OCI-LY7 (cell line): ENCODE data around the gene MYO16. TPM values are rescaled to one million over a fixed set of nuclear protein-coding genes. Genes with fewer than 3 reads are reported as not detected.

Source experiments
- BruUV-seq: library from RNA; stranded (reverse); fragments of 400-500 nt; replicated peaks from 2 replicates; lab custom pipeline; 2021; lab: Mats Ljungman, UMichigan
- CTCF ChIA-PET: fragments of 300-600 bp; sonication (Branson Sonifier 250); formaldehyde crosslinking; loops from one replicate; lab custom pipeline; 2022; ENCODE audit warnings: antibody characterized with exemption; ENCODE audit not compliant: unreplicated experiment; lab: Charles Lee
- POLR2A ChIA-PET: fragments of 300-600 bp; sonication (Branson Sonifier 250); formaldehyde crosslinking; loops from one replicate; lab custom pipeline; 2022; ENCODE audit warnings: antibody characterized with exemption; lab: Charles Lee
- DNase-seq: peaks from one replicate; pipeline ENCODE4 v3.0.0-alpha.2; 2015; ENCODE audit warnings: low spot score
- H2AFZ ChIP-seq: fragments of 200-600 bp; sonication (generic), shearing (Covaris generic); 2 replicates; pipeline ENCODE4 v1.6.1; 2014; ENCODE audit warnings: mild to moderate bottlenecking, antibody characterized with exemption, low read length, moderate library complexity
- H3K27ac ChIP-seq: fragments of 200-600 bp; sonication (generic); 2 replicates; pipeline ENCODE4 v1.5.1; 2014; ENCODE audit warnings: mixed run types, low read depth, mild to moderate bottlenecking, moderate library complexity, low read length, inconsistent platforms; ENCODE audit not compliant: poor library complexity, severe bottlenecking
- H3K36me3 ChIP-seq: fragments of 200-600 bp; sonication (generic); 2 replicates; pipeline ENCODE4 v1.6.1; 2014; ENCODE audit warnings: mild to moderate bottlenecking, antibody characterized with exemption, low read length, moderate library complexity, mixed read lengths; ENCODE audit not compliant: insufficient read depth
- H3K4me1 ChIP-seq: fragments of 200-600 bp; sonication (generic); 2 replicates; pipeline ENCODE4 v1.5.1; 2014; ENCODE audit warnings: mild to moderate bottlenecking, low read length; ENCODE audit not compliant: insufficient read depth, poor library complexity, severe bottlenecking
- H3K4me2 ChIP-seq: fragments of 200-600 bp; sonication (generic); 2 replicates; pipeline ENCODE4 v1.6.1; 2014; ENCODE audit warnings: mild to moderate bottlenecking, low read length
- H3K4me3 ChIP-seq: fragments of 200-600 bp; sonication (generic); 2 replicates; pipeline ENCODE4 v1.5.1; 2014; ENCODE audit warnings: mild to moderate bottlenecking, low read depth, low read length; ENCODE audit not compliant: poor library complexity, severe bottlenecking
- H3K79me2 ChIP-seq: fragments of 200-600 bp; sonication (generic); 2 replicates; pipeline ENCODE4 v1.6.1; 2016; ENCODE audit warnings: low read depth, mild to moderate bottlenecking, low read length, moderate library complexity, mixed read lengths; ENCODE audit not compliant: insufficient read depth
- H3K9me2 ChIP-seq: fragments of 200-600 bp; sonication (generic); 2 replicates; pipeline ENCODE4 v1.6.1; 2016; ENCODE audit warnings: mild to moderate bottlenecking, low read length, mixed read lengths; ENCODE audit not compliant: insufficient read depth
- H3K9me3 ChIP-seq: fragments of 200-600 bp; sonication (generic); 2 replicates; pipeline ENCODE4 v1.6.1; 2014; ENCODE audit warnings: mild to moderate bottlenecking, mixed run types, low read length, mixed read lengths
- H4K20me1 ChIP-seq: fragments of 200-600 bp; sonication (generic); 2 replicates; pipeline ENCODE4 v1.6.1; 2014; ENCODE audit warnings: mild to moderate bottlenecking, antibody characterized with exemption, low read length, moderate library complexity, mixed read lengths; ENCODE audit not compliant: insufficient read depth
- EZH2phosphoT487 ChIP-seq: fragments of 200-600 bp; sonication (generic); IDR thresholded peaks from 2 replicates; pipeline ENCODE4 v1.6.1; 2018; ENCODE audit warnings: low read depth, borderline replicate concordance, mild to moderate bottlenecking, mixed run types, antibody characterized with exemption, low read length, moderate library complexity, mixed read lengths
- intact Hi-C: fragments of 100-400 bp; cut with micrococcal nuclease; formaldehyde crosslinking; loops from one replicate; pipeline ENCODE4 v1.10.0; 2022; ENCODE audit not compliant: unreplicated experiment
- total RNA-seq, 2 experiments: library from RNA; depleted of rRNA in 1 of 2; stranded (reverse); fragments of >200 nt in 1 of 2; shearing (Covaris generic) in 1 of 2; gene quantifications; 2 replicates each; pipeline ENCODE4 v1.2.3, GENCODE V29; 2014 to 2022
- TF ChIP-seq, protein P1 (sequence below): fragments of 200-600 bp; sonication (generic); conservative IDR thresholded peaks from 2 replicates; pipeline ENCODE4 v1.5.1; 2014; ENCODE audit warnings: mild to moderate bottlenecking, antibody characterized with exemption, low read length, moderate library complexity, mixed read lengths

The MYO16 gene
- total RNA-seq, 2 experiments from 2014 or later = 0.06 TPM; not detected in 1

DNA sequence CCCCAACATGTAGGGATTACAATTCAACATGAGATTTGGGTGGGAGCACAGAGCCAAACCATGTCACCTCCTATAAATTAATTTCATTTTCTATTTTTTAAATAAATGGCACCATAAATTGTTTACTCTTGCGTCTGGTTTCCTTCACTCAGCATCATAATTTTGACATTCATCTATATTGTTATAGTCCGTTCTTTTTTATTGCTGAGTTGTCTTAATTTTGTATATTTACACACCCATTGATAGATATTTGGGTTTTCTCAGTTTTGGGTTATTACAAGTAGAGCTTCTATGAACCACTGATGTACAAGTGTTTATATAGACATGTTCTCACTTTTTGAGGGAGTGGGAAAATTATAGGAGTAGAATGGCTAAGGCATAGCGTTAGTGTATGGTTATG, 445.4 kb downstream of the MYO16 start:
- Histone ChIP-seq H2AFZ (no peak overlapping the region), H3K9me3 (no peaks in the 10 kb centered on the region), H3K79me2 (no peaks in the 10 kb centered on the region), H3K27ac (no peak overlapping the region), H4K20me1 (no peaks in the 10 kb centered on the region), H3K9me2 (no peaks in the 10 kb centered on the region), H3K4me2 (no peak overlapping the region), H3K4me1 (no peaks in the 10 kb centered on the region), H3K36me3 (no peaks in the 10 kb centered on the region), H3K4me3 (no peak overlapping the region)
- no peak for DNase-seq
- intact Hi-C loops = no loop called here
- no peak for TF ChIP-seq EZH2phosphoT487
- TF ChIP-seq, protein P1, sequence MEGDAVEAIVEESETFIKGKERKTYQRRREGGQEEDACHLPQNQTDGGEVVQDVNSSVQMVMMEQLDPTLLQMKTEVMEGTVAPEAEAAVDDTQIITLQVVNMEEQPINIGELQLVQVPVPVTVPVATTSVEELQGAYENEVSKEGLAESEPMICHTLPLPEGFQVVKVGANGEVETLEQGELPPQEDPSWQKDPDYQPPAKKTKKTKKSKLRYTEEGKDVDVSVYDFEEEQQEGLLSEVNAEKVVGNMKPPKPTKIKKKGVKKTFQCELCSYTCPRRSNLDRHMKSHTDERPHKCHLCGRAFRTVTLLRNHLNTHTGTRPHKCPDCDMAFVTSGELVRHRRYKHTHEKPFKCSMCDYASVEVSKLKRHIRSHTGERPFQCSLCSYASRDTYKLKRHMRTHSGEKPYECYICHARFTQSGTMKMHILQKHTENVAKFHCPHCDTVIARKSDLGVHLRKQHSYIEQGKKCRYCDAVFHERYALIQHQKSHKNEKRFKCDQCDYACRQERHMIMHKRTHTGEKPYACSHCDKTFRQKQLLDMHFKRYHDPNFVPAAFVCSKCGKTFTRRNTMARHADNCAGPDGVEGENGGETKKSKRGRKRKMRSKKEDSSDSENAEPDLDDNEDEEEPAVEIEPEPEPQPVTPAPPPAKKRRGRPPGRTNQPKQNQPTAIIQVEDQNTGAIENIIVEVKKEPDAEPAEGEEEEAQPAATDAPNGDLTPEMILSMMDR = no peak
- CTCF ChIA-PET = no interaction called here
- no TSS peak for BruUV-seq
- POLR2A ChIA-PET = no interaction called here

DNA sequence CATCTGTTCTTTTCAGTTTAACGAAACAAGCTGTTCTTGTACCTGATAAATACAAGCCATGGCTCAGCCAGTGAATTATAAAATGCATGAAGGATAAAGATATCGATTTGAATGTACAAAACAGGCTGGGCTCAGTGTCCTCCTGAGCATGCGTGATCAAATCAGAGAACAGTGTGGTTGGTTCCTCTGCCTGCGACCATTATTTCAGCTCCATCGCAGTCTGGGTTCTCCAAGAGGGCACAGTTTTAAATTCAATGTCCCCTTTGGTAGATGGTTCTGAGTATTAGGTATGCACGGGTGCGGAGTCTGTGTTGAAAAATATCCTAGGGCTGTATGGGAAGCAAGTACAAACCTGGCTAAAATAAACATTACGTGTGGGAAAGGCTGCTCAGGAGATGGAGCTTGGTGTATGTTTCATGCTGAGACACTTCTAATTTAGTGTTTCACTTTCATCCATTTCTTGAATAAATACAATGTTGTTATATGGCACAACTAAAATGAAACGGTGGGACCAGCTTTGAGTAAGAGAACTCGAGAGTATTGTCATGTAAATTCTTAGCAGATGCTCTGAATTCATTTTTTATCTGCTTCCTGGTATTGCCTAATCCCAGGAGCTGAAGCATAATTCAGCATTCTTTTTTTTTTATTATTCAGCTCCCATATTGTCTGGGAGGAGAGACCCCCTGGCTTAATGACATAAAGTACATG, 458.7 kb downstream of the MYO16 start:
- H3K4me3 ChIP-seq = no peak overlapping the region
- H4K20me1 ChIP-seq = no peaks in the 10 kb centered on the region
- BruUV-seq = no TSS peak
- no peaks in the 10 kb centered on the region for H3K79me2 ChIP-seq
- intact Hi-C loops = no loop called here
- TF ChIP-seq, protein P1 = no peak
- no peak for TF ChIP-seq EZH2phosphoT487
- no peaks in the 10 kb centered on the region for H3K9me3 ChIP-seq
- no peaks in the 10 kb centered on the region for H3K36me3 ChIP-seq
- POLR2A ChIA-PET = no interaction called here
- H3K9me2 ChIP-seq = no peaks in the 10 kb centered on the region
- H3K4me2 ChIP-seq = no peak overlapping the region
- H3K27ac ChIP-seq = no peak overlapping the region
- no peak overlapping the region for H2AFZ ChIP-seq
- CTCF ChIA-PET = no interaction called here
- H3K4me1 ChIP-seq = no peaks in the 10 kb centered on the region
- no peak for DNase-seq

DNA sequence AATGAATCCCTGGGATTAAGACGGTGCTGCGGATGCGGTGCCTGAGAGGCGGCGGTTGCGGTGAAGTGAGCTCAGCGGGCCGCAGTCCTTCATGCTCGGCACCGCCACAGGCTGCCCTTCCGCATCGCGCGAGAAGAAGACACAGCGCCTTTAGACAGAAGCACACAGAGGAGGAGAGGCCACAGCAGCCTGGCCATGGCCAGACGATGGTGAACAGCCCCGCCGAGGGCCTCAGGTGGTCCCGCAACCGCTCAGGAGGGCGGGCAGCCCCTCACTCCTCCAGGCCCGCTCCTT, 459.2 kb downstream of the MYO16 start:
- Histone ChIP-seq H3K27ac (no peak overlapping the region), H3K4me3 (no peak overlapping the region), H3K9me3 (no peaks in the 10 kb centered on the region), H3K4me2 (no peak overlapping the region), H3K79me2 (no peaks in the 10 kb centered on the region), H3K4me1 (no peaks in the 10 kb centered on the region), H3K9me2 (no peaks in the 10 kb centered on the region), H4K20me1 (no peaks in the 10 kb centered on the region), H2AFZ (no peak overlapping the region), H3K36me3 (no peaks in the 10 kb centered on the region)
- intact Hi-C loops = no loop called here
- ChIA-PET CTCF (no interaction called here), POLR2A (no interaction called here)
- no peak for TF ChIP-seq EZH2phosphoT487
- TF ChIP-seq, protein P1 = no peak
- BruUV-seq = no TSS peak
- DNase-seq = no peak
